Memory B cell (primary cell): ENCODE data around the gene EML5.

Experiments
- ATAC-seq: fragments of 150-1000 bp; cut with Tn5 transposase; 2 replicates; pipeline ENCODE4 v1.10.0; 2021; ENCODE audit warnings: low read depth, mild to moderate bottlenecking, moderate library complexity
- DNase-seq, 2 donors: peaks; one replicate each; pipeline ENCODE4 v3.0.0; 2022; ENCODE audit warnings: low spot score in 2 of 2
- H3K27ac Mint-ChIP-seq: one replicate; pipeline ENCODE4 v1.8.0; 2022; ENCODE audit warnings: mild to moderate bottlenecking, moderate library complexity, mixed read lengths
- H3K27me3 Mint-ChIP-seq: one replicate; pipeline ENCODE4 v1.8.0; 2022; ENCODE audit warnings: mixed read lengths
- H3K36me3 Mint-ChIP-seq: one replicate; pipeline ENCODE4 v1.8.0; 2022; ENCODE audit warnings: mild to moderate bottlenecking, mixed read lengths
- H3K4me1 Mint-ChIP-seq: one replicate; pipeline ENCODE4 v1.8.0; 2022; ENCODE audit warnings: mixed read lengths
- H3K4me3 Mint-ChIP-seq: one replicate; pipeline ENCODE4 v1.8.0; 2022; ENCODE audit warnings: mild to moderate bottlenecking, moderate library complexity, mixed read lengths
- H3K9me3 Mint-ChIP-seq: one replicate; pipeline ENCODE4 v1.8.0; 2022; ENCODE audit warnings: mixed read lengths

The EML5 gene

DNA sequence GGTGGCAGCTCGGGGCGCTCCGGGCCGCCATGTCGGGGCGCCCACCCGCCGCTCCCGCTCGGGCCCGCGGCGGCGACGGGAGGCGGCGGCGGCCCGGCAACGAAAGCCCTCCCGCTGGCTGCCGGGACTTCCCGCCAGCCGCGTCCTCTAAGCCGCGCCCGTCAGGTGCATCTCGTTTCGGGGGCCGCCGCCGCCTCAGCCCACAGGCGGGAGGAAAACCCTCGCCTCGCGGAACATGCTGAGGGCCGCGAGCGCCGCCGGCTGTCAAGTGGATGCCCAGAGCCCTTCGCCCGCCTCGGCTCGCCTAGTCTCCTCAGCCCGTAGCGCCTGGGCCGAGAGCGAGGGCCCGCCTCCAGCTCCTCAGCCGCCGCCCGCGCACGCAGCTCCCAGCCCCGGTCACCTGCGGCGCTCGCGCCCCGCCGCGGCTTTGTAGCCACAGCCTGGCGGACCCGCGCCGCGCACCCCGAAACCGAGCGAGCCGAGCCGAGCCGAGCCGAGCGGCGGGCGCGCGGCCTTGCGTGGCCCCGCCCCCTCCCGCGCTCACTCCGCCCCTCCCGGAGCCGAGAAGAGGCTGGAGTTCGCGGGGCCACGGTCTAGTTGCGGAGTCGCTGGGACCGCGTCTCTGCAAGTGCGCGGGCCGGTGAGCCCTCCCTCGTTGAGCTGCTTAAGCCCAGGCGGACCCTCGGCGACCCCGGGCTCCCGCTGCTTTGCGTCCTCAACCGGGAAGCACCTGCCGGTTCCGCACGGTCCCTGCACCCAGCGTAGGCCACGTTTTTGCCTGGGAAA lies at the start of gene EML5:
EML5 (minus strand) TSS at position 481 of the 786 bp plus-strand sequence; CDS start at position 31, 450 bp downstream.
- Mint-ChIP-seq H3K4me3 (peak within 1 kb of the TSS; percentile 88), H3K27ac (peak within 1 kb of the TSS; percentile 85), H3K4me1 (peaks cover 3% of the 10 kb centered on the region), H3K27me3 (no peaks in the 10 kb centered on the region), H3K36me3 (no peaks in the 10 kb centered on the region), H3K9me3 (no peaks in the 10 kb centered on the region)
- DNase-seq (peak; percentile 87 to 92), ATAC-seq (peak; percentile 78)

DNA sequence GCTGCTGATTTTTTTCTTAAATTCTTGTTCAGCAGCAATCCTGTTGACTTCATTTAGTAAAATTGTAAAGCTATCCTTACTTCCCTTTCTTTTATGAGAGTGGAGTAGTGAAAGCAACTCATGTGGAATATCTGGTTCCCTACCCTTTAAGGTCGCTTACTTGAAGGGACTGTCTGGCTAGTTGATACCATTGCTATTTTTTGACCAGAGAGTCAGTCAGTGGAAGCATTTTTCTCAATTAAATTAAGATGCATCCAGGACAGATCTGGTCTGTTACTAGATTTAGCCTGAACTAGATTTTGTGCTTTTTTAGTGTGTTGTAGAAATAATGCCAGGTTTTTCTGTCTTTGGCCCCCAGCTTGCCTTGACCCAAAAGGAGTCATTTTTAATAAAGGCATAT lies 49.7 kb upstream of the EML5 start:
- ATAC-seq (no peak), DNase-seq (no peak)
- H3K4me3 Mint-ChIP-seq, result no peak overlapping the region
- H3K9me3 Mint-ChIP-seq, result no peaks in the 10 kb centered on the region
- H3K36me3 Mint-ChIP-seq, result peaks cover 1% of the 10 kb centered on the region
- no peaks in the 10 kb centered on the region for H3K27me3 Mint-ChIP-seq
- H3K4me1 Mint-ChIP-seq, result no peaks in the 10 kb centered on the region
- H3K27ac Mint-ChIP-seq, result no peak overlapping the region

DNA sequence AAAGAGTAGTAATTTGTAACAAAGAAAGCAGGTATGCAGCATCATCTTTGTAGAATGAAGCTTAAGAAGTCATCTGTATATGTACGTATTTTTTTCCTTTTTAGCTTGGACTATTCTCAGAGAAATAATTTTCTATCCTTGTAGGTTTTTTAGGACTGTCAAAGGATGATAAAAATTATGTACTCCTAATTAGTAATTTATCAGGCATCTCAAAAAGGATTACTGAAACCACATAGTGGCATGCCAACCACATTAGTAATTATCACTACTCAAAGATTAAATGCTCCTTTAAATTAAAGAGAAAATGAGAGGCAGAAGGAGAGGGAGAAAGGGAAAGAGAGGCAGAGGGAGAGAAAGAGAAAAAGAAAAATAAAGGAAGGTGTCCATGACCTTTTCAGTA lies 49.0 kb upstream of the EML5 start:
- ATAC-seq, result no peak
- no peak for DNase-seq
- Mint-ChIP-seq H3K4me3 (no peak overlapping the region), H3K27ac (no peak overlapping the region), H3K36me3 (peaks cover 4% of the 10 kb centered on the region), H3K9me3 (no peaks in the 10 kb centered on the region), H3K27me3 (peaks cover 2% of the 10 kb centered on the region), H3K4me1 (no peaks in the 10 kb centered on the region)

DNA sequence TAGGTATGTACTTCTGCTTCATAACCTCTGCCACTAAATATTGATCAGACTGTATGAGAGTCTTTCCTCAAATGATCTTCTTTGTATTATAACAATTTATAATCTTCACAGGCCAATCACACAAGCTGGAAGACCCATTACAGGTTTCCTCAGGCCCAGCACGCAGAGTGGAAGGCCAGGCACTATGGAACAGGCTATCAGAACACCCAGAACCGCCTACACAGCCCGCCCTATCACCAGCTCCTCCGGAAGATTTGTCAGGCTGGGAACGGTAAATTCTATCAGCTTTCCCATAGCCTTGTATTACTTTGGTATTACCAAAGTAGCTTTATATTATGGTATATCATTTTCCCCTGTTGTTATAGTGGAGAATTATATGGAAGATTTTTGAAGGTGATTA lies 48.2 kb upstream of the EML5 start:
- no peaks in the 10 kb centered on the region for H3K4me1 Mint-ChIP-seq
- no peak overlapping the region for H3K4me3 Mint-ChIP-seq
- peaks cover 4% of the 10 kb centered on the region for H3K36me3 Mint-ChIP-seq
- no peaks in the 10 kb centered on the region for H3K9me3 Mint-ChIP-seq
- DNase-seq (no peak), ATAC-seq (no peak)
- H3K27me3 Mint-ChIP-seq, result peaks cover 2% of the 10 kb centered on the region
- H3K27ac Mint-ChIP-seq, result no peak overlapping the region

DNA sequence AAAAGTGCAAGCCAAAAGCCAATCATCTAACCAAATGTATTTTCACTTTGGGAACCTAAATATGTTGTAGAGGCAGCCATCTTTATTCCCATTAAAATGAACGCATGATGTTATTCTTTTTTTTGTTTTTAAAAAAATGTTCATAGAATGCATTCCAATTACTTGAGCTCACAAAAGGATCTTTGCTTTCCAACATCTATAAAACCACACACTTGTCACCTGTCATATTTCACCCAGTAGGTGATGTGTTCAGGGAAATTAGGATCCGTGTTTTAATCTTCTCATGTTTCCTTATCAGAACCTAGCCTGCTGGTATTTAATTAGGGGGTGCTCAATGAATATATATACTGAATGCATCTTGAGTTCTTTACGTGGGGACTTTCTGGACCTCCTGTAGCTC lies 45.3 kb upstream of the EML5 start:
- no peak for DNase-seq
- Mint-ChIP-seq H3K27ac (no peak overlapping the region), H3K36me3 (peaks cover 5% of the 10 kb centered on the region), H3K9me3 (no peaks in the 10 kb centered on the region), H3K4me1 (no peaks in the 10 kb centered on the region), H3K4me3 (no peak overlapping the region), H3K27me3 (peaks cover 2% of the 10 kb centered on the region)
- no peak for ATAC-seq

DNA sequence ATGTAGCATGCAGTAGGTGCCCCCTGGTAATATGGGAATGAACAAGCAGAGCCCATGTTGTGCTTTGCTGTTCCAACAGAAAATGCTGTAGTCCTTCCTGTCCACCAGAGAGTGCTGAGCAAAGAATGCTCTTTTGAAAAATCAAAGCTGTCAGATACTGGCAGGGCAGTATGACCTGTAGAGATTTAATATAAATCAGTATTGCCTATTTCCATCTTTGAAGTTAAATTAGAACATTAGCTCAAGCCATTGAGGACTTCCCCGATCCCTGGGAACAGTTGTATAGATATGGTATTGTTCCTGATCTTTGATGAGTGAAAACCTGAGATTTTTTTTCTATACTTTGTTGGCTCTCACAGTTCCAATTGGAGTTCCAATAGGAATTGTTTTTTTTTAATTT lies 44.7 kb upstream of the EML5 start:
- Mint-ChIP-seq H3K27ac (no peak overlapping the region), H3K36me3 (peaks cover 5% of the 10 kb centered on the region), H3K4me3 (no peak overlapping the region), H3K4me1 (no peaks in the 10 kb centered on the region), H3K27me3 (peaks cover 2% of the 10 kb centered on the region), H3K9me3 (no peaks in the 10 kb centered on the region)
- no peak for DNase-seq
- ATAC-seq, result no peak

DNA sequence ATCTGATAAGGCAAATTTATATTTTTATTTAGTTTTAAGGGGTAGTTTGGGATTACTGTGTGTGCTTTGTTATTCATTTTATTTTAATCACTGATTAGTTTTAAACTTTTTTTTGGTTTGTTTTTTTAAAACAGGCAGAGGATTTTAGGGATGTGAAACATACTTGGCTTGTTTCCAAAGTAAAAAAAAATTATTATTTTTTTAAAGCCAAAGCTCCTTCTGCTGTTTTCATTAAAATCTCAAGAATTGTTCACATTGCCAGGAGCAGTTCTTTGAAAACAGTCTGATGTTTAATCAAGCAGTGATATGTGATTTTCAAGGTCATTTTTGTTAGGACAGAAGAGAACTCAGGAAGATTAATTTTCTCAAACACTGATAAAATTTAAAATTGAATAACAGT lies 42.9 kb upstream of the EML5 start:
- peaks cover 5% of the 10 kb centered on the region for H3K36me3 Mint-ChIP-seq
- no peaks in the 10 kb centered on the region for H3K9me3 Mint-ChIP-seq
- H3K4me3 Mint-ChIP-seq, result no peak overlapping the region
- DNase-seq (no peak), ATAC-seq (no peak)
- H3K27ac Mint-ChIP-seq, result no peak overlapping the region
- peaks cover 2% of the 10 kb centered on the region for H3K27me3 Mint-ChIP-seq
- no peaks in the 10 kb centered on the region for H3K4me1 Mint-ChIP-seq

DNA sequence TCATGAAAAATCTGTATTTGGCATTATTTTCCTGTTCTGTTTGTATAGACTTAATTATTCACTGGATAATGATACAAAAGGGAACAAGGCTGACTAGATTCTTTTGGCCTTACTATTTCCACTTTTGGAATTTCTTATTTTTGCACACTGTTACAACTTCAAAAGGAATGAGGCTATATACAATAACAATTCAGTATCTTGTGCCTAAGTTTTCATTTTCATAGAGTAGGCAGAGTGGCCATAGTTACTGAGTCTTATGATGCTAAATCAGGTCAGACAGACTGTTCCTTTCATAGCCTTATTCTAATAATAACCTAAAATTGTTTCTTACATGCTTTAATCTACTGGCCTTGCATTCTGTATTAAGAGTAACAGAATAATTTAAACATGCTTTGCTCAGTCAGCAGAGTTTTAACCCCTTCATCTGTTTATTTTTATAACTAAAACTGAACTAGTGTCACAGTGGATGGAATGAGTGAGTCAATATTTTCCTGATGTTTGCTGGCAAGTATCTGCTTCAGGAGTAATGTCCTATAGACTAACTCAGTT lies 42.2 kb upstream of the EML5 start:
- H3K36me3 Mint-ChIP-seq, result peaks cover 5% of the 10 kb centered on the region
- H3K27me3 Mint-ChIP-seq, result peaks cover 2% of the 10 kb centered on the region
- H3K9me3 Mint-ChIP-seq, result no peaks in the 10 kb centered on the region
- no peak overlapping the region for H3K27ac Mint-ChIP-seq
- H3K4me3 Mint-ChIP-seq, result no peak overlapping the region
- DNase-seq, result no peak
- peaks cover 2% of the 10 kb centered on the region for H3K4me1 Mint-ChIP-seq
- no peak for ATAC-seq

DNA sequence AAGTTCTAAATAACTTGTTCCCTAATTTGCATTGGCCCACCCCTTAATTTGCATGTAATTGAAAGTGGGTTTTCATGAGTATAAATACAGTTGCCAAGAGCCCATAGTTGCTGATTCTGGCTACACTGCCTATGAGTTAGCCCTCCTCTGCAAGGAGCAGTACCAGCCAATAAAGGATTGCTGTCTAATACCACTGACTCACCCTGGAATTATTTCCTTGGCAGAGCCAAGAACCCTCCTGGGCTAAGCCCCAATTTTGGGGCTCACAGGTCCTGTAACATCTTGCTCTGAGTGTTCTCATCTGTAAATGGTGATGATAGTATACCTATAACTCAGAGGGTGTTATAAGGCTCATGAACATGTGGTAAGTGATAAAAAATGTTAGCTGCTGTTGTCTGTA lies 38.5 kb upstream of the EML5 start:
- no peaks in the 10 kb centered on the region for H3K27me3 Mint-ChIP-seq
- H3K9me3 Mint-ChIP-seq, result no peaks in the 10 kb centered on the region
- DNase-seq, result no peak

DNA sequence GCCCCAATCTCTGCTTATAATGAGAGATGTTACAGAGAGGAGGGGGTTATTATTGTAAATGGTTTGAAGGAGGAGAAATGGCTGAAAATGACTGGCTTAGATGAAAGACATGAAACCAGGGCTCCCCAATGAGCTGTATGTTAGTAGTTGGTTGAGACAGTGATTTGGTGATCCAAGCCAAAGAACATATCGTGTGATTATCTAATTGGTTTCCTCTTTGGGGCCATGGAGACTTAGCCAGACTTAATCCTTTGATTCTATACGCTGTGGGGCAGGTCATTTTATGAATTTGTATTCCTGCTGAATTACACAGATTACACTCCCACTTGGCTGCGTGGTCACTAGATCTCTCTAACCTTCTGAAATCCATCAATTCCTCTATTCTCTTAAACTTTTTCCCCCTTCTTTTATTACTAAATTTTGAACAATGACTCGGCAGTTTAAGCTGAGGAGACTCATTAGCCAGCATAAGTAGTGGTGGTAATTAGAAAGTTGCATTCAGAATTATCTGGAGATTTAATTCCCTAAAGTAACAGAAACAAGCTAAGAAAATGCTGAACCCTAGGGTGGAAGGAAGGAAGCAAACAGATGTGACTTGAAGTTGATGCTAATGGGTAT lies 37.0 kb upstream of the EML5 start:
- Mint-ChIP-seq H3K9me3 (no peaks in the 10 kb centered on the region), H3K4me1 (peaks cover 11% of the 10 kb centered on the region), H3K4me3 (no peak overlapping the region), H3K27me3 (no peaks in the 10 kb centered on the region), H3K36me3 (peaks cover 3% of the 10 kb centered on the region), H3K27ac (no peak overlapping the region)
- DNase-seq, result no peak
- ATAC-seq, result no peak

More for the DNA sequence above, 38.5 kb upstream of the EML5 start:
- H3K27ac Mint-ChIP-seq, result no peak overlapping the region
- no peak overlapping the region for H3K4me3 Mint-ChIP-seq
- H3K36me3 Mint-ChIP-seq, result peaks cover 3% of the 10 kb centered on the region
- no peak for ATAC-seq
- H3K4me1 Mint-ChIP-seq, result peaks cover 3% of the 10 kb centered on the region

DNA sequence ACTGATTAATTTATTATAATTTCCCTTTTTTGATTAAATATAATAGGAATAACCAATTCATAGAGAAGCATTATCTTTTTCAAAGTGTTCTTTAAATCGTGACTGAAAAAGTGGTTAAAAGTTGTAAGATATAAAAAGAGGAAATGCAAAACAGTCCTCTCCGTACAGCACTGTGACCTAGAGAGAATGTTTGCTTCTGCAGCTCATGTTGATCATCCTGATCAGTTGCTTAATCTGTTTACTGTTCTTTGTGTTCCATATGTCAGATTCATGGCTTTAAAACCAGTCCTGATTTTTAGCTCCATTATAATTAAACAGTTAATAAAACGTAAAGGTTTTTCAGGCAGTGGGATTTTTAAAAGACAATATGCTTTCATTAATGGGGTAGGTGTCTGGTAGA lies 36.4 kb upstream of the EML5 start:
- Mint-ChIP-seq H3K27me3 (no peaks in the 10 kb centered on the region), H3K4me3 (no peak overlapping the region), H3K4me1 (peaks cover 11% of the 10 kb centered on the region), H3K9me3 (no peaks in the 10 kb centered on the region), H3K36me3 (peaks cover 3% of the 10 kb centered on the region), H3K27ac (no peak overlapping the region)
- ATAC-seq, result no peak
- no peak for DNase-seq

DNA sequence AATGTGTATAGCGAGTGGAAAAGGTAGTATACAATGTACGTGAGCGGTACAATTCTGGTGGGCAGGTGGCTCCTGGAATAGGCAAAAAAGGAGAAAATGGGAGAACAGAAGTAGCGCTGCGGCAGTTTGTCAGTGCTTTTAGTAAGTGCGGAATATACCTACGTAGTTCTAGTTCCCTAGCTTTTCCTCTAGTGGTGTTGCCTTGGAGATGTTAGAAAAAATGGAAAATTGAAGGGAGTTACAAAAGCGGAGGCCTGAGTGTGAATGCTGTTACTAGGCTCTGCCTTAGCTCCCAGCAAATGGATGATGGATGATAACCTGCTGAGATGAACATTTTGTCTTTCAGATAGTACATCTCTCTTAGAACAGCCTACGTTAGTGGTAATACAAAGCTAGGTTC lies 32.8 kb upstream of the EML5 start:
- no peaks in the 10 kb centered on the region for H3K27me3 Mint-ChIP-seq

DNA sequence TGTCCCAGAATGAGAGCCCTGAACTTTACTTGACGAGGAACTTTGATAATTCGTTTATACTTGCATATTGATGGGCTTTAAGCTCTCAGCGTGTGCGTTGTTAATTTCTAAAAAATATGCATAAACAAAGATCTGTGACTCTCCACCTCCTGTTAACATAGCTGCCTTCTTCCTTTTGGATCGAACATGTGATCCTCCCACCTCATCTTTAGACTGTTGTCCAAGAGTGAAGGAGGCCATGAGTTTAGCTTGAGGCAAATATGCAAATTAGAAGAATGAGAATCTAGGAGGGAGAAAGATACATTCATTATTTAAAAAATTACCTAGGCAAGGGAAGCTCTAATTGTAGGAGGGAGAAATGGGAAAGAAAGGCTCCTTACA lies 32.3 kb upstream of the EML5 start:
- no peaks in the 10 kb centered on the region for H3K36me3 Mint-ChIP-seq
- H3K4me1 Mint-ChIP-seq, result peaks cover 13% of the 10 kb centered on the region
- no peaks in the 10 kb centered on the region for H3K27me3 Mint-ChIP-seq
- ATAC-seq (no peak), DNase-seq (no peak)
- peak overlapping the region; percentile 88 for H3K4me3 Mint-ChIP-seq
- peak overlapping the region; percentile 99 for H3K27ac Mint-ChIP-seq
- H3K9me3 Mint-ChIP-seq, result no peaks in the 10 kb centered on the region

More for the DNA sequence above, 32.8 kb upstream of the EML5 start:
- Mint-ChIP-seq H3K9me3 (no peaks in the 10 kb centered on the region), H3K27ac (peak overlapping the region; percentile 99), H3K4me1 (peaks cover 14% of the 10 kb centered on the region), H3K36me3 (no peaks in the 10 kb centered on the region), H3K4me3 (peak overlapping the region; percentile 88)
- no peak for ATAC-seq
- DNase-seq, result no peak

DNA sequence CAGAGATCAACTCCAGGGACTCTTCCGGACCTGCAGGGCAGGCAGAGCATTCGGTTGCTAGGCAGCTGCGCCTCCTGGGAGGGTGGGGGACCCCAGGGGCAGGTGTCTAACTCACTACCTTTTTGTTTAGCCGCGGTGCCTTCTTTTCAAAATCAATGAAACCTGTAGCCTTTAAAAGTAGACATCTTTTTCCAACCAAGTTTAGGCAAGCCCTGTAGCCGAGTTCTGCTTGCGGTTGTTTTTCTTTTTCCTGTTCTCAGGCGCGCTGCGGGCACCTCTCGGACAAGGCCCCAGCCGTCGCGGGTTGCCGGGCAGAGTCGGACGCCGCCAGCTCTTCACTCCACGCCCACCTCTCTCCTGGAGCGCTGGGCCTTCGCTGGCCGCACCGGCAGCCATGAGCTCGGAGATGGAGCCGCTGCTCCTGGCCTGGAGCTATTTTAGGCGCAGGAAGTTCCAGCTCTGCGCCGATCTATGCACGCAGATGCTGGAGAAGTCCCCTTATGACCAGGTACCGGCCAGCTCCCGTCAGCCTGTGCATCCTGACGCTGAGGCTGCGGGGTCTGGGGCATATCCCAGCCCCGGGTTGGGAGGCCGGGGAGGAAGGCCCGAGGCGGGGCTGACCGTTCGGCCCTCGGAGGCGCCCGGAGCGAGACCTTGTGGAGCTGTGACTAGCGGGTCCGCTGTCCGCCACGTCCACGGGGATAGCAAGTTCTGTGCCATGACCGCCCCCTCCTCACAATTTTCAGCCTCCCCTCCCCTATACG lies 31.7 kb upstream of the EML5 start, which contains the start of gene TTC8:
TTC8 (plus strand) TSS at position 338 of the 764 bp plus-strand sequence; CDS start at position 395, 57 bp downstream.
- Mint-ChIP-seq H3K4me3 (peak within 1 kb of the TSS; percentile 88), H3K36me3 (no peaks in the 10 kb centered on the region), H3K4me1 (peaks cover 11% of the 10 kb centered on the region), H3K27me3 (peaks cover 2% of the 10 kb centered on the region), H3K27ac (peak within 1 kb of the TSS; percentile 99), H3K9me3 (no peaks in the 10 kb centered on the region)
- ATAC-seq, result peak; percentile 92
- DNase-seq, result peak; percentile 88 to 91
